ENCODE measurements around the gene CHRNA9. TPM values are rescaled to one million over a fixed set of nuclear protein-coding genes. Genes with fewer than 3 reads are reported as not detected.

The CHRNA9 gene
- total RNA-seq, 2 experiments from 2014 or later = not detected

GRCh38 chr4:40330536-40330935 lies 4.6 kb upstream of the CHRNA9 start:
- Histone ChIP-seq H4K20me1 (ENCODE audit: insufficient read depth, low read length) (no peaks in the 10 kb centered on the region), H3K27ac (ENCODE audit: low read depth, low read length, poor library complexity, severe bottlenecking) (no peak overlapping the region), H3K4me2 (ENCODE audit: low read length) (no peak overlapping the region), H3K4me3 (ENCODE audit: low read depth, low read length, poor library complexity, severe bottlenecking) (no peak overlapping the region), H3K36me3 (ENCODE audit: insufficient read depth, low read length) (no peaks in the 10 kb centered on the region), H3K9me2 (ENCODE audit: insufficient read depth, low read length) (no peaks in the 10 kb centered on the region), H3K4me1 (ENCODE audit: insufficient read depth, low read length, poor library complexity, severe bottlenecking) (no peaks in the 10 kb centered on the region), H2AFZ (ENCODE audit: low read length) (no peak overlapping the region), H3K9me3 (ENCODE audit: low read length) (no peaks in the 10 kb centered on the region), H3K79me2 (ENCODE audit: insufficient read depth, low read depth, low read length) (no peaks in the 10 kb centered on the region)
- BruUV-seq (replicated peaks) = no TSS peak
- DNase-seq (ENCODE audit: low spot score) = no peak
- POLR2A ChIA-PET = interaction anchor here (1.0 kb wide), 1 partner anchor 23 kb away, joined by 3 read pairs; no protein-coding TSS in a partner anchor
- CTCF ChIA-PET (ENCODE audit: unreplicated experiment) = no interaction called here
- intact Hi-C loops (cut with micrococcal nuclease; ENCODE audit: unreplicated experiment) = no loop called here
- no peak for TF ChIP-seq CTCF (conservative IDR thresholded peaks at IDR 0.05; ENCODE audit: low read length)
- no peak for TF ChIP-seq EZH2phosphoT487 (IDR thresholded peaks at IDR 0.05; ENCODE audit: borderline replicate concordance, low read depth, low read length)

GRCh38 chr4:40331101-40331745 lies 3.9 kb upstream of the CHRNA9 start:
- Histone ChIP-seq H3K27ac (ENCODE audit: low read depth, low read length, poor library complexity, severe bottlenecking) (no peak overlapping the region), H3K4me1 (ENCODE audit: insufficient read depth, low read length, poor library complexity, severe bottlenecking) (no peaks in the 10 kb centered on the region), H3K4me3 (ENCODE audit: low read depth, low read length, poor library complexity, severe bottlenecking) (no peak overlapping the region), H3K79me2 (ENCODE audit: insufficient read depth, low read depth, low read length) (no peaks in the 10 kb centered on the region), H2AFZ (ENCODE audit: low read length) (no peak overlapping the region), H3K36me3 (ENCODE audit: insufficient read depth, low read length) (no peaks in the 10 kb centered on the region), H3K9me2 (ENCODE audit: insufficient read depth, low read length) (no peaks in the 10 kb centered on the region), H3K4me2 (ENCODE audit: low read length) (no peak overlapping the region), H3K9me3 (ENCODE audit: low read length) (no peaks in the 10 kb centered on the region), H4K20me1 (ENCODE audit: insufficient read depth, low read length) (no peaks in the 10 kb centered on the region)
- intact Hi-C loops (cut with micrococcal nuclease; ENCODE audit: unreplicated experiment) = no loop called here
- no peak for DNase-seq (ENCODE audit: low spot score)
- CTCF ChIA-PET (ENCODE audit: unreplicated experiment) = no interaction called here
- no peak for TF ChIP-seq EZH2phosphoT487 (IDR thresholded peaks at IDR 0.05; ENCODE audit: borderline replicate concordance, low read depth, low read length)
- no peak for TF ChIP-seq CTCF (conservative IDR thresholded peaks at IDR 0.05; ENCODE audit: low read length)
- POLR2A ChIA-PET = interaction anchor here (1.0 to 1.4 kb wide), 2 partner anchors 14 to 23 kb away, joined by 3 read pairs; no protein-coding TSS in a partner anchor
- BruUV-seq (replicated peaks) = no TSS peak

GRCh38 chr4:40331961-40332360 lies 3.2 kb upstream of the CHRNA9 start:
- Histone ChIP-seq H4K20me1 (ENCODE audit: insufficient read depth, low read length) (no peaks in the 10 kb centered on the region), H3K4me1 (ENCODE audit: insufficient read depth, low read length, poor library complexity, severe bottlenecking) (no peaks in the 10 kb centered on the region), H3K4me3 (ENCODE audit: low read depth, low read length, poor library complexity, severe bottlenecking) (no peak overlapping the region), H3K4me2 (ENCODE audit: low read length) (no peak overlapping the region), H3K27ac (ENCODE audit: low read depth, low read length, poor library complexity, severe bottlenecking) (no peak overlapping the region), H3K9me3 (ENCODE audit: low read length) (no peaks in the 10 kb centered on the region), H3K79me2 (ENCODE audit: insufficient read depth, low read depth, low read length) (no peaks in the 10 kb centered on the region), H2AFZ (ENCODE audit: low read length) (no peak overlapping the region), H3K9me2 (ENCODE audit: insufficient read depth, low read length) (no peaks in the 10 kb centered on the region), H3K36me3 (ENCODE audit: insufficient read depth, low read length) (no peaks in the 10 kb centered on the region)
- CTCF ChIA-PET (ENCODE audit: unreplicated experiment) = no interaction called here
- POLR2A ChIA-PET = interaction anchor here (0.6 to 1.4 kb wide), 3 partner anchors 13 to 152 kb away, joined by 3 to 7 read pairs (median 3); no protein-coding TSS in a partner anchor
- intact Hi-C loops (cut with micrococcal nuclease; ENCODE audit: unreplicated experiment) = no loop called here
- TF ChIP-seq CTCF (conservative IDR thresholded peaks at IDR 0.05; ENCODE audit: low read length) = no peak
- TF ChIP-seq EZH2phosphoT487 (IDR thresholded peaks at IDR 0.05; ENCODE audit: borderline replicate concordance, low read depth, low read length) = no peak
- BruUV-seq (replicated peaks) = no TSS peak
- no peak for DNase-seq (ENCODE audit: low spot score)
